ENCODE data around the gene POLA1.
"Not testable (repeated sequence)": the region's sequence is repeated elsewhere in the genome, so short reads cannot be mapped to it uniquely, and the experiment has no call there.

POLA1 gene

DNA sequence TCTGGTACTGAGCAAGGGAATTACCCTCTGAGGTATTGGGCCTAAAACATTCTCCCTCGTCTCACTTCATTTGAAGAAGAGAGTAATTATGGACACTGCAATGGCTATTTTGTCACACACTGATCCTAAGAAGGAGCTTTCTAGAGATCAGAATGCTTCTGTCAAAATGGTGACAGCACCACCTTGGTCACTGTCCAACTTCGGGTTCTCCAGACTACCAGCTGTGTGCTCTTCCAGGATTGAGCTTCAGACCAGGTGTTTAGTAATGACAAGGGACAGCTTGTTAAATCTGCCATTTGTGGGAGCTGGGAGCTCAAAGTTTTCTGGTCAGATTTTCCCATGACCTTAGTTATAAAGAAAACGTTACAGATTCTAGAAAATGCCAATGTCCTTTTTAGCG is 105.4 kb downstream of the POLA1 start:
- DNase-seq (ENCODE audit: low read depth in 4 of 4, low spot score in 1 of 4), result no peak

GRCh38 chrX:24799565-24799964 is 105.8 kb downstream of the POLA1 start:
- no peak for DNase-seq (ENCODE audit: low read depth in 4 of 4, low spot score in 1 of 4)

GRCh38 chrX:24805201-24805600 is 111.5 kb downstream of the POLA1 start:
- no peak for DNase-seq (ENCODE audit: low read depth in 4 of 4, low spot score in 1 of 4)

- DNase-seq (ENCODE audit: low read depth in 4 of 4, low spot score in 1 of 4), result not testable (repeated sequence)
Measured at GRCh38 chrX:24819807-24820206, 126.1 kb downstream of the POLA1 start.

DNA sequence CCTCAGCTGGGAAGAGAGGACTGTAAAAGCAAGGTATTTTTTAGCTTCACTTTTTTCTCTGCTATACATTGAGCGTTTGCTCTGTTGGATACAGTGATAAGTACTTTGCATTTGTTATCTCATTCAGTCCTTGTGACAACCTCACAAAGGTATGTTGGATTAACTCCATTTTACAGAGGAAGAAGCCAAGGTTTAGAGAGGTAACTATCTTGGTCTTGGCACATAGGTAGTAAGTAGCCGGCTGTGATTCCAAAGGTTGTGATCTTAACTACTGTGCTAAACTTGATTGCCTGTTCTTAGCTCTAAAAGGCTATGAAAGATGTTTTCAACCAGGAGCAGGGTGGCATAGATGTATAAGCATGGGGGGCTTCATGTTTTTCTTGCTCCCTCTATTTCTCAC is 134.4 kb downstream of the POLA1 start:
- DNase-seq (ENCODE audit: low read depth in 4 of 4, low spot score in 1 of 4), result no peak

- DNase-seq (ENCODE audit: low read depth in 4 of 4, low spot score in 1 of 4), result no peak
Measured at GRCh38 chrX:24828600-24828999, 134.9 kb downstream of the POLA1 start.

- DNase-seq (ENCODE audit: low read depth in 4 of 4, low spot score in 1 of 4), result no peak
Measured at GRCh38 chrX:24833695-24834094, 140.0 kb downstream of the POLA1 start.

- DNase-seq (ENCODE audit: low read depth in 4 of 4, low spot score in 1 of 4), result no peak
Measured at GRCh38 chrX:24837966-24838365, 144.2 kb downstream of the POLA1 start.

GRCh38 chrX:24838629-24839028 is 144.9 kb downstream of the POLA1 start:
- DNase-seq (ENCODE audit: low read depth in 4 of 4, low spot score in 1 of 4), result no peak

DNA sequence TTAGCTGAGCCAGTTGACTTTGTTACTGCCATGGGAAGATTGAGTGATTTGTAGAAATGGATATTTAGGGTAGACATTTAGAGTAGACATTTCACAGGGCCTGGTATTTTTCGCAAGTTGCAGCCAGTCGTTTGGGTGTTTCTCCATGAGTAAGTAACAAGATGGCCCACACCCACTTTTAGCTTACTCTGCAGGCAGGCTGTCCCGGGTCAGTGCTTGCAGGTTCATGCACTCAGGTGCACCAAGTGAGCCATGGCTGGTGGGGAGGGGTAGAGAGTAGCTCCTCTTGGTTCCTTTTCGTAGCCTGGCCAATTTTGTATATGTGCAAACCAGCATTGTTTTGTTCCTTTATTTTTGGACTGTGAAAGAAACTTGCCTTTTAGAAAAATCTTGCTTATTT is 145.6 kb downstream of the POLA1 start:
- DNase-seq (ENCODE audit: low read depth in 4 of 4, low spot score in 1 of 4), result no peak

DNA sequence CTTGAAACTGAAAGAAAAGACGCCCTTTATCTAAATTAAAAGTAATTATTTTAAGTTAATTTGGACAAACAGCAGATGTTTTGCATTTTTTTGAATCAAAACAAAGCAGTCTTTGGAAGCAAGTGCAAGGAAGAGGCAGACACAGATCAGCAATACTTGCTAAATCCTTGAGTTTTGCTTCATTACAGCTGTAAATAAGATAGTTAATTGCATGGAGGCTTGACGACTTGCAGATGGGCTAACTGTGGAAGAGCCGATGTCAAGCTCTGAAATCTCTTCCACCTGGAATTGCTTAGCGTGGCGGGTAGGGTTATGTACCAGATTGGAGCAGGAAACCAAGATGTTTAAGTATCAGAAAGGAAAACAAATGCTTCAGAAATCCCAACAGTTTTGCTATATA is 148.8 kb downstream of the POLA1 start:
- no peak for DNase-seq (ENCODE audit: low read depth in 4 of 4, low spot score in 1 of 4)

DNA sequence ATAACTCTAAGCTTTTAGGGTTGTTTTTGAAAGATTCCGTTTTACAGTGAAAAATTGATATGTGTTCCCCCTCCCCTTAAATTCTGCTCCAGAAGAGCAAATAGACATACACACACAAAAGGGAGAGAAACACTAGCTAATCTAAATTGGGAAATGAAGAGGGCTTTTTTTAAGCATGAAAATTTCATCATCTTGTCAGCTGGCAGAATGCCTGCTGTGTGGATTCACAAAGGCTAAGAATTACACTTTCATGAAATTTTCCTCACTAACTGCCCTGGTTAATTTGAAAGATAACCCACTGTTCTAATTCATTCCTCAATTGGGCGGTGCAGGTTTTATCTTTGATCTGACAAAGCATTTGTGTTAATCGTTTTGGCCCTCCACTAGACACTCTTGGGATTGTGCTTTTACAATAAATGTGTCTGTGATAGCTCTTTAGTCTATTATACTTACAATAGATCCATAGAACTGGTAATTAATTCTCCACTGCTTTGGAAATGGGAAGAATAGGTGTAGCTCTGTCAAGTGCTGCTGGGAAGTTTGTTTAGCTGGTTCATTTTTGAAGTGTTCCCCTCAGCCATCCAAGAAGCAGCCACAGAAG is 152.9 kb downstream of the POLA1 start:
- no peak for DNase-seq (ENCODE audit: low read depth in 4 of 4, low spot score in 1 of 4)

GRCh38 chrX:24851289-24851688 is 157.6 kb downstream of the POLA1 start:
- no peak for DNase-seq (ENCODE audit: low read depth in 4 of 4, low spot score in 1 of 4)

DNA sequence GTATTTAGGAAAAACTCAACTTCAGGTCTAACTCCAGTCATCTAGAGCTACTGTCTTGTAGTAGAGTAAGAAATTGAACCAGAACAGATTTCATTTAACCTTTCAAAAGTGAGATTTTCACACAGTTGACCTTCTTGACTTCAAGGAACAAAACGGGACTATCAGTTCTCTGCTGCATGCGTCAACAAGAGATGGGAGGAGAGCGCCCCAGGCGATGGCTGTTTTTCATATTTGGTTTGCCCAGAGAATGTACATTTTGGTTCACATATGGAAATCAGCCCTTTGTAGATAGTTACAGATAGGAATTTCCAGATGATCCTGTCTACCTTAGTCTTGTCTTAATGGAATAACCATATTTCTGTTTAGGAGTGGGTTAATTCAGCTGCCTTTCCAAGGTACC is 158.1 kb downstream of the POLA1 start:
- DNase-seq (ENCODE audit: low read depth in 4 of 4, low spot score in 1 of 4), result no peak

DNA sequence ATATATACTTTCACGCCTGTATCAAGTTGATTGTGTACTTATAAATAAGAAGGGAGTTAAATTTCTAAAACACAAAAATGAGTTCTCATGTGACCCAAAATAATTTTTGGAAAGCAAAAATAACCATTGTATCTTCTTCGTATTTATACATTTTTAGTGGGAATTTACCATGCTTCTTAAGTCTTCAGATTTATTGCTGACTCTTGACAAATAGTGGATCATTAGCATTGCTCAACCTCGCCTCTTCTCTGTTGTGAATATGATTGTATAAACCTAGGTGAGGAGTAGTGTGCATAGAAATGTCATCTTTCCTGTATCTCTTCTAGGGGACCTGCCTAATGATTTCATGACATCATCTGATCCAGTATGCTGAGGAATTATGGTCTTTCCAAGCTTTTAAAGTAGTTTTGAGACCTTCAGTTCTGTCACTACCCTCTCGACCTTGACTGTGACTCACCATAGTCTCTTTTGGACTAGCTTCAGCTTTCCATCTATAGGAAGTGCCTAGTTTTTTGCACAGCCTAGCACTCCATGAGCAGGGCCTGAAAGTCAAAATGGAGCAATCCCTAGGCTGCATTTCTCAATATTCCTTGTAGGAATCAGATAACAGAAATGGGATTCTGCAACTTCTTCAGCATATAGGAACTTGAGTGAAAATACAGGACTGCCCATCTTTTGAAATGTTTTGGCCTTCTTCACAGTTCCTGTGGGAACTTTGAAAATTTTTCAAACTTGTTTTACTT is 164.5 kb downstream of the POLA1 start:
- no peak for DNase-seq (ENCODE audit: low read depth in 4 of 4, low spot score in 1 of 4)

GRCh38 chrX:24859211-24859841 is 165.6 kb downstream of the POLA1 start:
- DNase-seq (ENCODE audit: low read depth in 4 of 4, low spot score in 1 of 4), result no peak

GRCh38 chrX:24860140-24860539 is 166.4 kb downstream of the POLA1 start:
- no peak for DNase-seq (ENCODE audit: low read depth in 4 of 4, low spot score in 1 of 4)

DNA sequence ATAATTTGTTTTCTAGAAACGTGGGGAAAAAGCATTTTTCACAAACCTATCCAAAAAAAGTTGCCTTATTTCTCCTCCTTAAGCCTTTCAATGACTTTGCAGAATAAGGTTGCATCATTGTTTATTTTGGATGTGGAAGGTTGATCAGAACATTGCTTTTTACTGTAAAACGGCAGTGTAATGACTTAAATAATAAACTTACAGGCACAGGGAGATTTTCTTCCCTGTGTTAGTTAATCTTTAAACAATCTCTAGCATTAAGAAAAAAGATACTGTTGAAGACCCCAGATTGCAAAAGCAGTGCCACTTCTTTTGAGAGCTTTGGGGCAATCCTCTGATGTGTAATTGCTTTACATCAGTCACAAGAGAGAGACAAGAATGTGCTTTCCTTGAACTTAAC is 168.6 kb downstream of the POLA1 start:
- DNase-seq (ENCODE audit: low read depth in 4 of 4, low spot score in 1 of 4), result no peak

- not testable (repeated sequence) for DNase-seq (ENCODE audit: low read depth in 4 of 4, low spot score in 1 of 4)
Measured at GRCh38 chrX:24863779-24864178, 170.1 kb downstream of the POLA1 start.

DNA sequence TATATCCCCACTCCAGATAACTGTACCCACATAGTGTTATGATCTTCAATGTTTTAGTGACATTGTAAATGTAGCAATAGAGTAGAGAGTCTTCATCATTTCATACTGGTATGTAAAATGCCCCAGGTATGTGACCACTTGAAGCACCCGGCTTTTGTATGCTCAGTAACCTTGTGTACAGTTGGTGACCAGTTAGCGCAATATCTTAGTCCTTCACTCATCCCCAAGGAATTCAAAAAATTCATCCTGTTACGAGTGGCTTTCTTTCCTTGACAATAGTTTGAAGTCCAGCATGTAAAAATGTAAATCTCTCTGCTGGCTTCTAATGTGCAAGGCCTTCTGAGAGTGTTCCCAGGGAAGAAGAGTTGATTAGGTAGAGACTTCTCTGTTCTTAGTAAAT is 176.4 kb downstream of the POLA1 start:
- DNase-seq (ENCODE audit: low read depth in 4 of 4, low spot score in 1 of 4), result no peak

- DNase-seq (ENCODE audit: low read depth in 4 of 4, low spot score in 1 of 4), result no peak
Measured at GRCh38 chrX:24874604-24875247, 181.0 kb downstream of the POLA1 start.
